ENCODE measurements around the gene SYTL5.
"Not testable (repeated sequence)": the region's sequence is repeated elsewhere in the genome, so short reads cannot be mapped to it uniquely, and the experiment has no call there.

The SYTL5 gene

GRCh38 chrX:38006291-38006690 lies at the start of gene SYTL5:
Gene SYTL5, plus strand, starts transcription at chrX:38006553. Its CDS starts 27,337 bp downstream, at chrX:38033890.
- no peak for DNase-seq (ENCODE audit: low spot score)

- peak; percentile 39 for DNase-seq (ENCODE audit: low spot score)
Measured at GRCh38 chrX:37958525-37959211, 47.7 kb upstream of the SYTL5 start.

DNA sequence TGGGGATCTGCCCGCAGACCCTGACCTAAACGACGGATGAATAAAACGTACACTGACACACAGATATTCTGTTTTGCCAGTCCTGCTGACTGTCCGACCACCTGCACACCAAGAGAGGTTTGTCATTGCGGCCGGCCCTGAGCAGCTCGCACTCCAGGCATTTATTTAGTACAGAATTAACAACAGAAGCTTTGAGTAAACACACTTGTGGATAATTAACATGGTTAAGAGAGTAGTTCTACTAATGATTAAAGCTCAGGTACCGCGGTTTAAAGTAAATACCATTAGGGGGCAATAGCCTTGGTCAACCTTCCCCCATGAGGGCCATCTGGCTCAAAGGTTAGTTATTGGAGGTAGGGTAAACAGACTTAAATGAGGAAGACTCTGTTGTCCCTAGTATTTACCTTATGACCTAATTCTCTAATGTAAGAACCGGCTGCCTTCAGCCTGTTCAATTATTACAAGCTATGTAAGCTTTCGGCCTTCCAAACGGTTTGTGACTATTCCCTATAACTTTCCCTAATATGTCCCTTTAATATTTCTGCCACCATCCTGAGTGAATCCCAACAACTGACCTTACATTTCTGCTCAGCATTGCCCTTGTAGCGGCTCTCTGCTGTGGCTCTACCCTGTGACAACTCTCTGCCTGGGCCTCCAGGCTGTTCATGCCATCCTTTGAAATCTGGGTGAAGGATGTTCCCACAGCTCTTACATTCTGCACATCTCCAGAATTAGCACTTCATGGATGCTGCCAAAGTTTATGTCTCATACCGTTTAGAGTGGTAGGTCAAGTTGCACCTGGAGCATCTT lies 46.9 kb upstream of the SYTL5 start:
- peak; percentile 14 for DNase-seq (ENCODE audit: low spot score)

- DNase-seq (ENCODE audit: low spot score): no peak
Measured at GRCh38 chrX:37961118-37961517, 45.2 kb upstream of the SYTL5 start.

- no peak for DNase-seq (ENCODE audit: low spot score)
Measured at GRCh38 chrX:37967714-37968113, 38.6 kb upstream of the SYTL5 start.

- no peak for DNase-seq (ENCODE audit: low spot score)
Measured at GRCh38 chrX:37975421-37975820, 30.9 kb upstream of the SYTL5 start.

DNA sequence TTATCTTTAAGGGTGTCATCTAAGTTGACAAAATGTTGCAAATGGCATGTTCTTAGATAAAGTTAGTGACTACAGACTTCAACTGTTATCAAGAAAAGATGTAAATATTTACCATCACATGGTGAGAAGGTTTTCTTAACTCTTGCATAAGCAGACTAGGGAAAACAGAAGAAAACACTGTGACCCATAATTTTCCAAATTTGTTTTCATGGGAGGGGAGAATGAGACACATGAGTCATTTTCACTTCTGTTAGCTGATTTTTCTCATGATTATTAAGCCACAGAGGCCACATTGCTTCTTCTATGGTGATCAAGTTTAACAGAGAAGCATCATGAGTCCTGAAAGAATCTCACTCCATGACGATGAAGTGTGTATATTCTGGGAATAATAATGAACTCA lies 30.2 kb upstream of the SYTL5 start:
- DNase-seq (ENCODE audit: low spot score): no peak

DNA sequence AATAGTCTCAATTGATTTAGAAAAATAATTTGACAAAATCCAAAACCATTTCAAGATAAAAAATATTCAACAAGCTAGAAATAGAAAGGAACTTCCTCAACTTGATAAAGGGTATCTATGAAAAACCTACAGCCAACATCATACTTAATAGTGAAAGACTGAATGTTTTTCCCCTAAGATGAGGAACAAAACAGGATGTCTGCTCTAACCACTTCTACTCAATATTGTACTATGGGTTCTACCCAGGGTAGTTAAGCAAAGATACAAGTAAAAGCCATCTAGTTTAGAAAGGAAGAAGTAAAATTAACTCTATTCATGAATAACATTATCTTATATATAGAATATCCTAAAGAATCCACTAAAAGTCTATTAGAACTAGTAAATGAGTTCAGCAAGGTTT lies 21.5 kb upstream of the SYTL5 start:
- DNase-seq (ENCODE audit: low spot score): no peak

DNA sequence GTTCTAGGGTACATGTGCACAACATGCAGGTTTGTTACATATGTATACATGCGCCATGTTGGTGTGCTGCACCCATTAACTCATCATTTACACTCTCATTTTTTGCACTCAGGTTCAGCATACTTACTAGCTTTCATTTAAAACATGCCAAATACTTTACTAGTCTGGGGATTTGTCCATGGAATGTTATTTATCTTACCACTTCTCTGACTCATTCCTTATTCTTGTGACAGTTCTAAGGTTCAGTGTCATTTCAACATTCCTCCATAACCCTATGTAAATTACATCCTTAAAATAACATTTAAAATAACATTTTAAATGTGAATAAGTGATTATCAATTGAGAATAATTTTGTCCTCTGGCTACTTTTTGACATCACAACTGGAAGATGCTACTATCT lies 19.5 kb upstream of the SYTL5 start:
- peak; percentile 28 for DNase-seq (ENCODE audit: low spot score)

- DNase-seq (ENCODE audit: low spot score): no peak
Measured at GRCh38 chrX:37989304-37989703, 17.0 kb upstream of the SYTL5 start.

DNA sequence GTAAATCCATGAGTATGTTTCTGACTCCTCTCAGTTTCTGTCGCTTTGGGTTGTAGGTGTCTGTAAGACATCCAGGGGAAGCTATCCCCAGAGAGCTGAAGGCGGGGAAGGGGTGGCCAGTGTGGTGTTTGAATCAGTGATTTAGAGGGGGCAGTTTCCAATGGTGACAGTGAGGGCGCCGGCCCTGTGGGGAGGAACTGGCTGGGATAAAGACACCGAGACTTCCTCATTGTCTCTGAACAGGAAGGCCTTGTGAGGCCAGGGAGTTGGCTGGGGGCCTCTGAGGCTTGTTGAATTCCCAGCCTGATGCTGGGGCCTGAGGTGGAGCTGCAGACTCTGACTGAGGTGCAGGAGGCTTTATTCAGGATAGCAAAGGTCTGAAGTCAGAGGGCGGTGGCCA lies 15.1 kb upstream of the SYTL5 start:
- not testable (repeated sequence) for DNase-seq (ENCODE audit: low spot score)

DNA sequence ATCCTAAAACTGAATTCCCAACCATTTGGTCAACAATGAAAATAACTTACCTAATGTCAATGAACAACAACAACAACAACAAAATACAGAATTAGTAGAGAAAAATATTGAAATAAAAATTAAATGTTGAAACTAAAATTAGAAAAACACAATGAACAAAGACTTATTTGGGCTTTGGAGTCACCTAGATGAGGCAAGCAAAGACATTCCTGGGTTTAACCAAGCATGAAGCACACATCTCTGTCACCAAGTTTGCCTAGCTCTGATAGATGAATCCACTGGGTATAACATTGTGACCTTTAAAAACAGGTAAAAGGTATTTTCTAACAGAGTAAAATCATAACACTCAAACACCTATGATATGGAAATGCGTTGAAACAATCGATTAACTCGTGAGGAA lies 13.2 kb upstream of the SYTL5 start:
- peak; percentile 62 for DNase-seq (ENCODE audit: low spot score)

DNA sequence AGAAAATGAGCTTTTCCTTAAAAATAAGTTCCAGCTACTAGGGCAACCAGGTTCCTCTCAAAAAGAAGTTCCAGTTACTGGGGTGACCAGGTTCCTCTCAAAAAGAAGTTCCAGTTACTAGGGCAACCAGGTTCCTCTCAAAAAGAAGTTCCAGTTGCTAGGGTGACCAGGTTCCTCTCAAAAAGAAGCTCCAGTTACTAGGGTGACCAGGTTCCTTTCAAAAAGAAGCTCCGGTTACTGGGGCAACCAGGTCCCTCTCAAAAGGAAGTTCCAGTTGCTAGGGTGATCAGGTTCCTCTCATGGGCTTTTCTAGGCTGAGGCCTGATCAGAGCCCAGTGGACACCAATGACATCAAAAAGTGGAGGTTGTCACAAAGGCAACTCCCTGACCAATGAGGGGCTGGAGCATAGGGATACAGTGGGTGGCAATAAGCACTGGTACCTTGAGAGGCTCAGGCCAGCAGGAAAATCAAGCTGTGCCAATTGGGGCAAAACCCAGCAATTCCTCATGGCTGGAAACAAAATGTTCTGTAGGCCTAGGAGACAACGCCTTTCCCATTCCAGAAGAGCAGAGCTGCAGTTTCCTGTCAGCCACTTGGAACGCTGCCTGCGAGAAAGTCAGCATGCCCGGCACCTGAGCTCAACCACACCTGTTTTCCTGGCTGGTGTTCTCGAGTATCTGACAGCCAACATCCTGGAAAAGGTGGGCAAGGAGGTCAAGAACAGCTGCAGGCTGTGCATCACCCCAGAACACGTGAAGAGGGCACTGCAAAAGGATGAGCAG lies 12.3 kb upstream of the SYTL5 start:
- peak; percentile 51 for DNase-seq (ENCODE audit: low spot score)

DNA sequence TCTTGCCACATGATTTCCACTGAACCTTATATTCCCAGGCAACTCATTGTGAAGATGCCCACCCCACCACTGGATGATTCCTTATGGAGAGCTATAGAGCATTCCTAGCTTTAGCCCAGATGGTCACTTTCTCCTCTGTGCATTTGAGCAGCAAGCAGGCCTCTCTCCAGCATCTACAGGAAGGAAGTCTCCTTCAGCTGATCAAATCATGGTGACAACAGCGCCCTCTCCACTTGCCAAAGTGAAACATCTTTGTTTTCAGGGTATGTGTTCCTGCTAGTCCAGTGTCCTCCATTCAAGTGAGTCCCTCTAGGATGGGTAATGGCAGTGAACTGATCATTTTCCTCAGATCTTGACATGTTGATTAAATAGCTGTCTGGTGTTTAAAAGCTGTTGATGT lies 10.9 kb upstream of the SYTL5 start:
- no peak for DNase-seq (ENCODE audit: low spot score)

- no peak for DNase-seq (ENCODE audit: low spot score)
Measured at GRCh38 chrX:37997096-37997495, 9.3 kb upstream of the SYTL5 start.

- peak; percentile 75 for DNase-seq (ENCODE audit: low spot score)
Measured at GRCh38 chrX:37998586-37999262, 7.6 kb upstream of the SYTL5 start.

GRCh38 chrX:38000706-38001105 lies 5.6 kb upstream of the SYTL5 start:
- DNase-seq (ENCODE audit: low spot score): no peak

DNA sequence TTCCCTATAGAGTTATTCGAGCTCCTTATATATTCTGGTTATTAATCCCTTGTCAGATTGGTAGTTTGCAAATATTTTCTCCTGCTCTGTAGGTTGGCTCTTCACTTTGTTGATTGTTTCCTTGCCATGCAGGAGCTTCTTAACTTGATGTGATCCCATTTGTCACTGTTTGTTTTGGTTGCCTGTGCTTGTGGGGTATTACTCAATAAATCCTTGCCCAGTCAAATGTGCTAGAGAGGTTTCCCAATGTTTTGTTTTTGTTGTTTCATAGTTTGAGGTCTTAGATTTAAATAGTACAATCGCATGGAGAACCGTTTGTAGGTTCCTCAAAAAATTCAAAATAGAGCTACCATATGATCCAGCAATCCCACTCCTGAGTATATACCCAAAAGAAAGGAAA lies 2.3 kb upstream of the SYTL5 start:
- DNase-seq (ENCODE audit: low spot score): no peak

GRCh38 chrX:38006778-38007177 lies 425 bp downstream of the SYTL5 start:
- no peak for DNase-seq (ENCODE audit: low spot score)

- no peak for DNase-seq (ENCODE audit: low spot score)
Measured at GRCh38 chrX:38008658-38009057, 2.3 kb downstream of the SYTL5 start.

- no peak for DNase-seq (ENCODE audit: low spot score)
Measured at GRCh38 chrX:38009641-38010040, 3.3 kb downstream of the SYTL5 start.

- no peak for DNase-seq (ENCODE audit: low spot score)
Measured at GRCh38 chrX:38018766-38019425, 12.5 kb downstream of the SYTL5 start.
